HepG2 (cell line): Measurements from ENCODE around the gene PLA2G4F. TPM values are rescaled to one million over a fixed set of nuclear protein-coding genes. Genes with fewer than 3 reads are reported as not detected.

Source experiments
- ADNP ChIP-seq: sonication (generic); formaldehyde crosslinking; IDR thresholded peaks from 2 replicates; pipeline ENCODE4 v1.4.0; 2020; ENCODE audit warnings: missing genetic modification reagents
- ARID4A ChIP-seq: sonication (generic); formaldehyde crosslinking; IDR thresholded peaks from 2 replicates; pipeline ENCODE4 v1.5.0; 2020; ENCODE audit warnings: mild to moderate bottlenecking, missing genetic modification reagents, borderline replicate concordance
- CCAR2 ChIP-seq: fragments of 200-400 bp; formaldehyde crosslinking; optimal IDR thresholded peaks from 2 replicates; pipeline ENCODE3; 2018; ENCODE audit warnings: low read depth, mild to moderate bottlenecking, low read length, moderate library complexity
- CENPBD1 ChIP-seq: sonication (generic); formaldehyde crosslinking; IDR thresholded peaks from 2 replicates; pipeline ENCODE4 v1.8.0; 2022; ENCODE audit warnings: missing genetic modification reagents, low read depth, mild to moderate bottlenecking, borderline replicate concordance
- NFE2L1 ChIP-seq: sonication (generic); formaldehyde crosslinking; IDR thresholded peaks from 2 replicates; pipeline ENCODE4 v1.4.0; 2020; ENCODE audit warnings: missing genetic modification reagents, mild to moderate bottlenecking, borderline replicate concordance
- NR2F1 ChIP-seq, 2 experiments: fragments of 450-650 bp in 1 of 2; formaldehyde crosslinking in 1 of 2; IDR thresholded peaks; 2 replicates each; pipeline versions ENCODE4 v1.5.0 to v1.6.1; 2016 to 2020; ENCODE audit warnings: mild to moderate bottlenecking in 1 of 2, missing compliant biosample characterization in 1 of 2, missing genetic modification reagents in 1 of 2, moderate library complexity in 1 of 2
- PLSCR1 ChIP-seq: sonication (generic); formaldehyde crosslinking; IDR thresholded peaks from 2 replicates; pipeline ENCODE4 v1.5.0; 2020; ENCODE audit warnings: missing genetic modification reagents, mild to moderate bottlenecking, borderline replicate concordance
- RBM39 ChIP-seq: fragments of 200-400 bp; formaldehyde crosslinking; IDR thresholded peaks from one replicate; pipeline ENCODE4 v1.6.1; 2018; ENCODE audit warnings: antibody characterized with exemption, mild to moderate bottlenecking, low read depth, low read length; ENCODE audit not compliant: poor library complexity, severe bottlenecking
- RERE ChIP-seq: IDR thresholded peaks from 2 replicates; pipeline ENCODE4 v1.6.1; 2016; ENCODE audit warnings: low read depth, missing genetic modification reagents, missing compliant biosample characterization
- TOPORS ChIP-seq: sonication (generic); formaldehyde crosslinking; IDR thresholded peaks from 2 replicates; pipeline ENCODE4 v1.8.0; 2023; ENCODE audit warnings: mild to moderate bottlenecking, missing genetic modification reagents
- ZBTB46 ChIP-seq: sonication (generic); formaldehyde crosslinking; IDR thresholded peaks from 2 replicates; pipeline ENCODE4 v1.4.0; 2020; ENCODE audit warnings: mild to moderate bottlenecking, missing genetic modification reagents, borderline replicate concordance
- ZNF543 ChIP-seq: sonication (generic); formaldehyde crosslinking; IDR thresholded peaks from 2 replicates; pipeline ENCODE4 v1.4.0; 2020; ENCODE audit warnings: mild to moderate bottlenecking, missing genetic modification reagents
- ZNF564 ChIP-seq: sonication (generic); formaldehyde crosslinking; IDR thresholded peaks from 2 replicates; pipeline ENCODE4 v1.8.1; 2023; ENCODE audit warnings: mild to moderate bottlenecking, missing genetic modification reagents
- polyA plus RNA-seq, 8 experiments: library from polyadenylated mRNA; depleted of rRNA in 3 of 8; stranded (reverse) in 7 of 8; unstranded in 1 of 8; fragments of >200 nt; fragmentation: Illumina TruSeq in 4 of 8; extraction: Trizol in 4 of 8; gene quantifications; 2 replicates each; pipeline versions ENCODE4 v1.2.1 to v1.2.3, GENCODE V29; 2011 to 2016; ENCODE audit warnings: low read depth in 4 of 8, missing spikeins in 1 of 8, mixed read lengths in 1 of 8; ENCODE audit not compliant: insufficient read depth in 1 of 8
- total RNA-seq, 5 experiments: library from RNA; depleted of rRNA; stranded (reverse); fragments of >200 nt; fragmentation: Illumina TruSeq; extraction: Trizol; gene quantifications; 2 replicates each; pipeline ENCODE4 v1.2.3, GENCODE V29; 2016; ENCODE audit warnings: low read depth in 1 of 5
- TF ChIP-seq, protein P1 (sequence below): sonication (generic); formaldehyde crosslinking; IDR thresholded peaks from 2 replicates; pipeline ENCODE4 v1.9.0; 2021; ENCODE audit warnings: missing genetic modification reagents, mild to moderate bottlenecking, borderline replicate concordance

The PLA2G4F gene
- total and polyA plus RNA-seq, 2 of the 13 experiments (the other 11 are each of a cell fraction or from before 2014, with no cell fraction given): 0.07 TPM; not detected in 1

DNA sequence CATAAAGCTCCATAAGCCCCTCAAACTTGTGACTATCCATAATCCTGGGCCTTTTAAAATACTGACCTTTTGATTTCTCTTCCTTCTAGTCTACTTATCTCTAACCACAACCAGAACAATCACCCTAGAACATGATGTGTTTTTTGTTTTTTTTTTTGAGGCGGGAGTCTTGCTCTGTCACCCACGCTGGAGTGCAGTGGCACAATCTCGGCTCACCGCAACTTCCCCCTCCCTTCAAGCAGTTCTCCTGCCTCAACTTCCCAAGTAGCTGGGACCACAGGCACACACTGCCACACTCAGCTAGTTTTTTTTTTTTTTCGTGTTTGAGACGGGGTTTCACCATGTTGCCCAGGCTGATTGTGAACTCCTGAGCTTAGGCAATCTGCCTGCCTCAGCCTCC lies 26.5 kb upstream of the PLA2G4F start (continued):
- TF ChIP-seq CENPBD1 (CRISPR knock-in tag) (no peak), ZNF564 (CRISPR knock-in tag) (no peak), TOPORS (CRISPR knock-in tag) (no peak), CCAR2 (no peak), ARID4A (no peak), ZNF543 (CRISPR knock-in tag) (no peak), RERE (no peak), RBM39 (no peak), NFE2L1 (CRISPR knock-in tag) (no peak), NR2F1 (CRISPR knock-in tag; IDR thresholded peaks at IDR 0.05) (no peak), ADNP (no peak), PLSCR1 (CRISPR knock-in tag) (no peak), ZBTB46 (CRISPR knock-in tag) (no peak)
- TF ChIP-seq, protein P1, sequence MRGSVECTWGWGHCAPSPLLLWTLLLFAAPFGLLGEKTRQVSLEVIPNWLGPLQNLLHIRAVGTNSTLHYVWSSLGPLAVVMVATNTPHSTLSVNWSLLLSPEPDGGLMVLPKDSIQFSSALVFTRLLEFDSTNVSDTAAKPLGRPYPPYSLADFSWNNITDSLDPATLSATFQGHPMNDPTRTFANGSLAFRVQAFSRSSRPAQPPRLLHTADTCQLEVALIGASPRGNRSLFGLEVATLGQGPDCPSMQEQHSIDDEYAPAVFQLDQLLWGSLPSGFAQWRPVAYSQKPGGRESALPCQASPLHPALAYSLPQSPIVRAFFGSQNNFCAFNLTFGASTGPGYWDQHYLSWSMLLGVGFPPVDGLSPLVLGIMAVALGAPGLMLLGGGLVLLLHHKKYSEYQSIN (CRISPR knock-in tag): no peak
